ENCODE results near the gene NUP133.
"Not testable (repeated sequence)": the region's sequence is repeated elsewhere in the genome, so short reads cannot be mapped to it uniquely, and the experiment has no call there.

- TF ChIP-seq ZFP37 (tag by site-specific recombination; IDR thresholded peaks at IDR 0.05); ZEB2 (tag by site-specific recombination; IDR thresholded peaks at IDR 0.05); ZSCAN23 (tag by site-specific recombination; IDR thresholded peaks at IDR 0.05); CTCF (tag by site-specific recombination; IDR thresholded peaks at IDR 0.05); IKZF3 (tag by site-specific recombination; IDR thresholded peaks at IDR 0.05); ZFP41 (tag by site-specific recombination; IDR thresholded peaks at IDR 0.05; ENCODE audit: borderline replicate concordance); ZNF19 (tag by site-specific recombination; IDR thresholded peaks at IDR 0.05; ENCODE audit: low read depth): not testable (repeated sequence)
These were observed 32.3 kb downstream of the NUP133 start for GRCh38 chr1:229475859-229476258.
